Cardiac septum (tissue), 1 donor: ENCODE results near the gene RNF187. TPM values are rescaled to one million over a fixed set of nuclear protein-coding genes. Genes with fewer than 3 reads are reported as not detected.
"Not testable (repeated sequence)": the region's sequence is repeated elsewhere in the genome, so short reads cannot be mapped to it uniquely, and the experiment has no call there.

ENCODE experiments used
- DNase-seq: peaks from one replicate; pipeline ENCODE4 v3.0.0-alpha.2; 2020; ENCODE audit warnings: low spot score
- intact Hi-C: fragments of 100-400 bp; cut with DNase I; formaldehyde crosslinking; loops from one replicate; pipeline ENCODE4 v1.14.0; 2022
- total RNA-seq: library from RNA; stranded (reverse); fragmentation: NEBNext Ultra II Directional; extraction: Animal tissue kit (Norgen Biotek cat#: 25700); gene quantifications from one replicate; pipeline ENCODE4 v1.2.1, GENCODE V29; 2021
- donor health status: DM: no; HTN: no; CAD: no.

RNF187 gene
- total RNA-seq, 1 donor from 2014 or later: 83.2 TPM

DNA sequence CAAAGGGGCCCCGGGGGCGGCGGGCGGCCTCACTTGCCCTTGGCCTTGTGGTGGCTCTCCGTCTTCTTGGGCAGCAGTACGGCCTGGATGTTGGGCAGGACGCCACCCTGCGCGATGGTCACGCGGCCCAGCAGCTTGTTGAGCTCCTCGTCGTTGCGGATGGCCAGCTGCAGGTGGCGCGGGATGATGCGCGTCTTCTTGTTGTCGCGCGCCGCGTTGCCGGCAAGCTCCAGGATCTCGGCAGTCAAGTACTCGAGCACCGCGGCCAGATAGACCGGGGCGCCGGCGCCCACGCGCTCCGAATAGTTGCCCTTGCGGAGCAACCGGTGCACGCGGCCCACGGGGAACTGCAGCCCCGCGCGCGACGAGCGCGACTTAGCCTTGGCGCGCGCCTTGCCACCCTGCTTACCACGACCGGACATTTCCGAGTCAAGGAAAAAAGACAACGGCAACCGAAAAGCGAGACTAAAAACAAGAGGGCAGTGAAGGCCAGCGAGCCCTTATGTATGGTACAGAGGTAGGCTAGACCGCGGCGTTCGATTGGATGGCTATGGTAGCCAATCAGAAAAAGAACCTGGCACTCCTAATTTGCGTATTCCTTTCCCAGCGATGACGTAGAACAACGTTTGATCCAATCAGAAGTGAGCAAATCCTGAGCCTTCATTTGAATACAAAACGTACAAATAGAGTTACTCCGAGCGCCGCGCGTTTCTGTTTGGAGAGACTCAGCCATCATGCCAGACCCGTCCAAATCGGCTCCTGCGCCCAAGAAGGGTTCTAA lies 29.6 kb upstream of the RNF187 start:
- peak; percentile 91 for DNase-seq
- intact Hi-C loops: loop anchor here (5.0 kb wide), 2 partner anchors 50 to 375 kb away; partner anchors contain the start of genes ARF1 and TRIM11

DNA sequence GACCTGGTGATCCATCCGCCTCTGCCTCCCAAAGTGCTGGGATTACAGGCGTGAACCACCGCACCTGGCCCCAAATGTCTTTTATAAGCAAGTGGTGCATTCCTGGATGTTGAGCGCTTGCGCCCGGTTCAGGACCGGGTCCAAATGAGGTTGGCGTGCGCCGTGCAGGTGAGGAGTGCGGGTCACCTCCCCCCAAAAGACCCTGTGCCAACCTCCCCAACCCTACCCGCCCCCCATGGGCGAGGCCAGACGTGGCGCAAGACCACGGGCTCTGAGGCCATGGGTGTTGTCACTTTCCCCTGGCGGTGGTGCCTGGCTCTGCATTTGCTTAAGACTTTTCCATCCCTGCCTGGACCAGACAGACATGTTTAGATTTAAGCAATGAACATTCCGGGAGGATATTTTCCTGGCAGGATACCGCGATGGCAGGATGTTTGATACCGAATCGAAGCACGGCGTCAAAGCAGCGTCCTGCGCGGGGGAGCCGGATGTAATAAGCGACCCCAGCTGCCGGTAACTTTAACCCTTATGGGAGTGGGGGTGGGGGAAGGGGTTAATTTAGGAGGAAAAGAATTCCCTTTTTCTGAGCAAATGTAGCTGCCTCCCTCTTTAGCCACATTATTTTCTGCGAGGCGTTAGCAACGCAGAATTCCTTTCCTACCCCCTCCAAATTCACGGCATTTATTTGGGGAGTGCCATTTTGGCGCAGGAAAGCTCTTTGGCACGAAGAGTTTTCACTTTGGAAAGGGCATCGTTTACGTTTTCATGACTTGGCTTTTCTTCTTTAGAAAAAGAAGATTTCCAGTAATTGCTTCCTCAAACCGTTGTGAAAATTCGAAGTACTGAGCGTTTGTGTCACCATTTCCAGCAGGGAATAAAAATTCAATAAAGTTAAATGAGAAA lies 27.8 kb upstream of the RNF187 start:
- DNase-seq: no peak
- intact Hi-C loops: loop anchor here (1.0 to 5.0 kb wide), 3 partner anchors 27 to 377 kb away; partner anchors contain the start of genes ARF1 and TRIM11

GRCh38 chr1:228460821-228461220 lies 26.4 kb upstream of the RNF187 start:
- intact Hi-C loops: no loop called here
- no peak for DNase-seq

- DNase-seq: no peak
- intact Hi-C loops: no loop called here
These were observed 24.6 kb upstream of the RNF187 start for GRCh38 chr1:228462560-228462959.

DNA sequence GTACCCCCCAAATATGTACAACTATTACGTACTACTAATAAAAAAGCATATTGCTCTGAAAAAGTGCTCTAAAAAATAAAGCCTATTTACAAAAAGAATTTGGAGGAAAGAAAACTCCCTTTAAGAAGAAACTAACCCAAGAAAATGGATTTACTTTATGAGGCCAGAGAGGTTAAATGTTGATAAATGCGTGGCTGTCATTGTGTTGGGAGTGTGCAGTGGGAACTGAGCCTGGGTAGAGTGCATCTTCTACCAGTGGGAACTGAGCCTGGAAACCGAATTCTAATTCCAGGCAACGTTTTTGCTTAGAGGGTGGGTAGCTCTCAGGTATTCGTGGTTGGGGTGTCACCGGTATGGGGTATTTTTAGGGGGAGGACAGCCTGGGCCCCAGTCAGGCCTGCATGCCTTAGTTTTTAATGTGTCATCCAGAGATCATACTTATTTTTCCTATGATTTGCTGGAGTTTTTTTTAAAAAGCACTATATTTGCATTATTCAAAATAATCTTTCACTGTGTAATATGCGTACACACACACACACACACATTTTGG lies 24.1 kb upstream of the RNF187 start:
- intact Hi-C loops: no loop called here
- no peak for DNase-seq

DNA sequence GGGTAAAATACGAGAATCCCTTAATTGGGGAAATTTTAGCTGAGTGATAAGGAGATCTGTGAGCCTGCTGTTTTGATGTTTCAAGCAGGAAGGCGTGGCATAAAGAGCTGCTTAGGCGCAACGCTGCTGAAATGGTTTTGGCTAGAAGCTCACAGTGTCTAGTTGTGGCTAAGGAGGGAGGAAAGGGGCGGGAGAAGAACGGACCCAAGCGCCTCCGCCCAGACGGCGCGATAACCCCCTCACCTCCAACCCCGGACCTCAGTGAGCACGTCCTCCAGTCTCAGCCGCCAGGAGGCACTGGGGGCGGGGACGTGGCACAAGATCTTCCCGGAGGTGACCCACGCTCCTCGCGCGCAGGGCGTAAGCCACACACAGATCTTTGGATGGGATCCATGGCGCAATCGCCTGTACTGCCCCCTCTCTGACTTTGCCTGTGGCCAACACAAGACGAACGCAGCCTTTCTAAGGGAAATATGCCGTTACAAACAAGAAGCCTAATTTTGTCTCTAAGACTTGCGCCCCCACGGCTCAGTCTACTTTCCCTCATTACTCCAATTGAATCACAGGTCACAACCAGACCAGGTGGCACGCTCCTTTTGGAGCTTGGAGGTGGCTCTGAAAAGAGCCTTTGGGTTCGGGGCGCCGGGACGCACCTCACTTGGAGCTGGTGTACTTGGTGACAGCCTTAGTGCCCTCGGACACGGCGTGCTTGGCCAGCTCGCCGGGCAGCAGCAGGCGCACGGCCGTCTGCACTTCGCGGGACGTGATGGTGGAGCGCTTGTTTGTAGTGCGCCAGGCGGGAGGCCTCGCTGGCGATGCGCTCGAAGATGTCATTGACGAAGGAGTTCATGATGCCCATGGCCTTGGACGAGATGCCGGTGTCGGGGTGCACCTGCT lies 23.4 kb upstream of the RNF187 start:
- intact Hi-C loops: no loop called here
- no peak for DNase-seq

DNA sequence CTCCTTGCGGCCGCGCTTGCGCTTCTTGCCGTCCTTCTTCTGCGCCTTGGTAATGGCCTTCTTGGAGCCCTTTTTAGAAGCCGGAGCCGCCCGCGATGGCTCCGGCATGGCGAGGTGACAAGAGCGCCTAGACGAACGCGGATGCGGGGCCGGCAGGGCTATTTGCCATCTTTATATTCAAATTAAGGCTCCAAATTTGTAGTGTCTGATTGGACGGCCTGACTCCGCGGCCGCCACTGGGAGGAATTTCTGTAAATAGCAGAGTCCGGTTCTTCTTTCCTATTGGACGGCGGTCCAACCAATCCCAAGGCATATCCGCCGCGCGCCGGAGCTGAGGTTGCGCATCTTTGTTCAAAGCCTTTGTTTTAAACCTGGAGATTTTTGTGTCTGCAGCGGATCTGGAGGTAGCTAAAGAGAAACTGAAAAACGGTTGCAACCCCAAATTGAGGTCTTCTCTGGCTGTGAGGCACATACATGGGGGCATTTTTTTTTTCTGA lies 22.6 kb upstream of the RNF187 start:
- DNase-seq: peak; percentile 87

DNA sequence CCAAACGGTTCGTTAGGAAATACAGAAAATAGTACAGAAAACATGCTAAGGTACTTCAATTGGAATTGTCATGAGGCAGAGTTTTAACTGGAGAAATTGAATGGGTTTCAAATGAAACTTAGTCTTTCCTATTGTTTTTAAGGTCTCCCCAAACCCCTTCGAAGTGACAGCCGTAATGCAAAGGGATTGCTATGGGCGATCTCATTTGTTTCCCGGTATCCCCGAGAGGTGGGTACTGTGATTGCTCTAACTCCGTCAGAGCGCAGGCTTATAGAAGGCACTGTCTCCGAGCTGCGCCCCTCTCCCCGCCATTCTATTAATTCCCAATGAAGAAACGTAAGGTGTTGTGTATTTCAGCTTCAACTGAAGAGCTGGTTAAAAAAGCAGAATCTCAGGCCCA lies 22.0 kb upstream of the RNF187 start:
- no peak for DNase-seq
- intact Hi-C loops: no loop called here

More for the DNA sequence above, 22.6 kb upstream of the RNF187 start:
- intact Hi-C loops: no loop called here

GRCh38 chr1:228465571-228466146 lies 21.5 kb upstream of the RNF187 start:
- no peak for DNase-seq
- intact Hi-C loops: no loop called here

DNA sequence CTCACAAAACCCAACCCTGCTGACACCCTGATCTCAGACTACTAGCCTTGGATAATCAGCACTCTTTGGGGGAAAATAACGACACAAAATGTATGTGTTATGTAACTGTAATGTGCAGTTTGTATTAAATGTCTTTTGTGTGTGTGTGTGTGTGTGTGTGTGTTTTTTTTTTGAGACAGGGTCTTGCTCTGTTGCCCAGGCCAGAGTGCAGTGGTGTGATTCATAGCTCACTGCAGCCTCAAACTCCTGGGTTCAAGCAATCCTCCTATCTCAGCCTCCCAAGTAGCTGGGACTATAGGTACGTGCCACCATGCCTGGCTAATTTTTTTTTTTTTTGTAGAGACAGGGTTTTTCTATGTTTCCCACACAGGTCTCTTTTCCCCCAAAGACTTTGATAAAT lies 19.0 kb upstream of the RNF187 start:
- intact Hi-C loops, DNase-seq: not testable (repeated sequence)

DNA sequence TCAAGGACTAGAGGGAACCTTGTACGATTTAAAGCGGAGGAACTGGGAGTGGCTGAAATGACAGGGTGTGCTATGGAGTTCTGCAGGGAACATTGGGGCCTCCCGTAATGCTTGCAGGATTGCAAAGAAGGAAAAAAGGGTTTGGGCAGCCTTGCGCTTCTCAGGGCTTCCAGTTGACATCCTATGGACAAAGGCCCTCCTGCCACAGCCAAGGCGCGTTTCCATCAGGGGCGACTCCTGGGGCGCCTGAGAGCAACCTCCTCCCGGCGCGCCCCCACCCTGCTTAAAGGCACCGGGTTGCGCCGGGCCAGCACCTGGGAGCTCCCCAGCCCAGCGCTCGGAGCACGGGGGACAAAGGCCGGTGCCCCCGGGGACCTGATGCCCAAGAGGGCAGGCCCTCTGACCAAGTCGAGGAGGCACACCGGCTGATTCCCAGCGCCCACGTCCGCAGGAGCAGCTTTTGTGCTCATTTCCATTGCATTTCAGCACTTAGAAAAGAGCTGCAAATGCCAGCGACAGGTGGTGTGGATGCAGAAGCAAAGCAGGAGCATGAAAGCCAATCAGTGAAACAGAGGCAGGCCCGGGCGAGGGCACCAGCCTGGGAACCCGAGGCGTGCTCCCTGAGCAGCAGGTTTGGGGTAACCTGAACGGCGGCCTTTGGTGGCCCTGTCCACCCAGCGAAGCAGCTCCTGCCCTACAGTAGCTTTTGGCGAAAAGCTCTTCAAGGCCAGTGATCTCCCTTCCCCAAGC lies 17.6 kb upstream of the RNF187 start:
- DNase-seq: peak; percentile 71
- intact Hi-C loops: no loop called here

- intact Hi-C loops: no loop called here
- DNase-seq: peak; percentile 33
These were observed 15.9 kb upstream of the RNF187 start for GRCh38 chr1:228471154-228471761.

DNA sequence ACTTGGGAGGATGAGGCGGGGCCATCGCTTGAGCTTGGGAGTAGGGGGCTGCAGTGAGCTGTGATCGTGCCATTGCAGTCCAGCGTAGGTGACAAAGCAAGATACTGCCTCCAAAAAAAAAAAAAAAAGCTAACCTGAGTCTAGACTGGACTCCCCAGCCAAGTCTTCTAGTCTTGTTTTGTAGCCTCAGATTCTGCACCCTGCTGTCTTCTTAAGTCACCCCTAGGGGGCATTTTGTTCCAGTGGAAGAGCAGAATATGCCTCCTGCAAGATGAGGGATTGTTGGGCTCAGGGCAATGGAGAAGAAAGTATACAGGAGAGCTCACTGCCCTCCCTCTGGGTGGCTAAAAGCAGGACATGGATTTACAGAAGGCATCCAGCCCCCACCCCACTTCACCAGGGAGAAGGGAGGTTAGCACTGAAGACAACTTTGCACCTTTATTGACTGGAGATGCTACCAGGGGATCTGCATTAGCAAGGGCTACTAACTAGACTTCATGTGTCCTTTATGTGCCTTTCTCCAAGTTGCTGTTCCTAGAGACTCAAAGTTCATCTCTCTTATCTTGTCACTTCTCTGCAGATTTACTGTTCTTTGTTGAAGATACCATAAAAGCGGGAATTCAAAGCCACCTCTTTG lies 15.3 kb upstream of the RNF187 start:
- intact Hi-C loops: no loop called here

GRCh38 chr1:228472655-228473054 lies 14.5 kb upstream of the RNF187 start:
- DNase-seq: no peak
- intact Hi-C loops: no loop called here

More for the DNA sequence above, 15.3 kb upstream of the RNF187 start:
- peak; percentile 56 for DNase-seq

- DNase-seq: peak; percentile 41
- intact Hi-C loops: no loop called here
These were observed 12.7 kb upstream of the RNF187 start for GRCh38 chr1:228474507-228474906.

GRCh38 chr1:228475812-228476211 lies 11.4 kb upstream of the RNF187 start:
- DNase-seq: no peak
- intact Hi-C loops: no loop called here

GRCh38 chr1:228477263-228477662 lies 9.9 kb upstream of the RNF187 start:
- DNase-seq: no peak
- intact Hi-C loops: no loop called here
